OCI-LY3 (cell line): ENCODE data around the gene WDR37.

ENCODE experiments used
- EZH2phosphoT487 ChIP-seq: fragments of 200-600 bp; shearing (Covaris generic); IDR thresholded peaks from 2 replicates; pipeline ENCODE4 v1.6.1; 2018; ENCODE audit warnings: antibody characterized with exemption, mixed run types, low read depth
- TF ChIP-seq, protein P1 (sequence below): fragments of 200-600, 300-600 bp; sonication (generic); IDR thresholded peaks from 2 replicates; pipeline ENCODE4 v1.5.1; 2014; ENCODE audit warnings: antibody characterized with exemption, low read length, low read depth

DNA sequence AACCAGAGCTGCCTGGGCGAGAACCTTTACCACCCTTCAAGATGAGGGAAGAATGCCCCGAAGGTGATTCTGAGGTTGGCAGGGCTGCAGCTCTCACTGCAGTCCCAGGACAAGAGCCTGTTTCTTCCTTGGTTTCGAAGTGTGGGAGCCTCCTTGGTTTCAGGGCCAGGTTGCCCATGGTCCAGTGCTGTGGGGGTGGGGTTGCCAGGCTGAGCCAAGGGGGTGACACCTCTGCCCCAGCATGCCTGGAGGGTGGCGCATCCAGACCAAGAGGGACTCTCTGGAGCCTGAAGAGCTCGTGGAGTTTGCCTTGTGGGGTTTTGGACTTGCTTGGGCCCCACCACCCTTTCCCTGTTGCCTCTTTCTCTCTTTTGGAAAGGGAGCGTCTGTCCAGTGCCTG, 41.3 kb downstream of the WDR37 start:
- TF ChIP-seq, protein P1, sequence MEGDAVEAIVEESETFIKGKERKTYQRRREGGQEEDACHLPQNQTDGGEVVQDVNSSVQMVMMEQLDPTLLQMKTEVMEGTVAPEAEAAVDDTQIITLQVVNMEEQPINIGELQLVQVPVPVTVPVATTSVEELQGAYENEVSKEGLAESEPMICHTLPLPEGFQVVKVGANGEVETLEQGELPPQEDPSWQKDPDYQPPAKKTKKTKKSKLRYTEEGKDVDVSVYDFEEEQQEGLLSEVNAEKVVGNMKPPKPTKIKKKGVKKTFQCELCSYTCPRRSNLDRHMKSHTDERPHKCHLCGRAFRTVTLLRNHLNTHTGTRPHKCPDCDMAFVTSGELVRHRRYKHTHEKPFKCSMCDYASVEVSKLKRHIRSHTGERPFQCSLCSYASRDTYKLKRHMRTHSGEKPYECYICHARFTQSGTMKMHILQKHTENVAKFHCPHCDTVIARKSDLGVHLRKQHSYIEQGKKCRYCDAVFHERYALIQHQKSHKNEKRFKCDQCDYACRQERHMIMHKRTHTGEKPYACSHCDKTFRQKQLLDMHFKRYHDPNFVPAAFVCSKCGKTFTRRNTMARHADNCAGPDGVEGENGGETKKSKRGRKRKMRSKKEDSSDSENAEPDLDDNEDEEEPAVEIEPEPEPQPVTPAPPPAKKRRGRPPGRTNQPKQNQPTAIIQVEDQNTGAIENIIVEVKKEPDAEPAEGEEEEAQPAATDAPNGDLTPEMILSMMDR = no peak
- no peak for TF ChIP-seq EZH2phosphoT487
